K562 (cell line): Measurements from ENCODE around the gene JAKMIP1. TPM values are rescaled to one million over a fixed set of nuclear protein-coding genes. Genes with fewer than 3 reads are reported as not detected.

ENCODE experiments used
- ATAC-seq: fragments of 200-7000 bp; cut with Tn5 transposase; 3 replicates; pipeline ENCODE4 v1.9.1; 2020; ENCODE audit warnings: moderate library complexity
- BruUV-seq: library from RNA; stranded (reverse); fragments of 400-500 nt; replicated peaks from 2 replicates; lab custom pipeline; 2021; lab: Mats Ljungman, UMichigan
- CTCF ChIA-PET: fragments of 300-600 bp; formaldehyde crosslinking; extraction: SDS; loops from one replicate; lab custom pipeline; 2021; ENCODE audit warnings: low intra/inter-chr PET ratio; lab: Yijun Ruan, JAX
- POLR2A ChIA-PET: fragments of 300-600, 350-650 bp; sonication (Branson Sonifier 250); formaldehyde crosslinking; extraction: SDS; loops from one replicate; lab custom pipeline; 2021; ENCODE audit warnings: antibody characterized with exemption, inconsistent platforms; lab: Yijun Ruan, JAX
- DNase-seq, 4 experiments: peaks; one replicate each; pipeline versions ENCODE4 v3.0.0 to v3.0.0-alpha.2; 2011 to 2018; ENCODE audit warnings: low spot score in 3 of 4, mixed read lengths in 3 of 4; ENCODE audit errors: extremely low read depth in 1 of 4
- FAIRE-seq: peaks from 2 replicates; lab custom pipeline; 2011; peaks lifted over from hg19 to GRCh38; lab: Jason Lieb, UNC
- H2AFZ ChIP-seq: 2 replicates; pipeline ENCODE4 v1.6.0; 2011; ENCODE audit warnings: low read depth, low read length, control low read depth, inconsistent platforms
- H3K27ac ChIP-seq: fragments of 200-600 bp; 3 replicates; pipeline ENCODE4 v1.8.0; 2011; ENCODE audit warnings: low read depth, mild to moderate bottlenecking, control low read depth, inconsistent platforms, low read length, moderate library complexity, mixed read lengths; ENCODE audit errors: extremely low read depth
- H3K27me3 ChIP-seq, 2 experiments: fragments of 300-600 bp in 1 of 2; 2 replicates in 1 of 2; 3 replicates in 1 of 2; pipeline versions ENCODE4 v1.6.0 to v1.8.0; 2011; ENCODE audit warnings: inconsistent platforms in 2 of 2, low read length in 2 of 2, mild to moderate bottlenecking in 1 of 2, mixed read lengths in 1 of 2, moderate library complexity in 1 of 2; ENCODE audit not compliant: control insufficient read depth in 2 of 2, insufficient read depth in 2 of 2
- H3K36me3 ChIP-seq: fragments of 300-600 bp; 3 replicates; pipeline ENCODE4 v1.8.0; 2011; ENCODE audit warnings: mild to moderate bottlenecking, low read length, inconsistent platforms; ENCODE audit not compliant: control insufficient read depth, insufficient read depth
- H3K4me1 ChIP-seq, 2 experiments: fragments of 200-600 bp in 1 of 2; replicated peaks in 1 of 2; 2 replicates in 1 of 2; 3 replicates in 1 of 2; pipeline versions ENCODE4 v1.5.1 to v1.8.0; 2011; ENCODE audit warnings: inconsistent platforms in 2 of 2, low read length in 2 of 2, mild to moderate bottlenecking in 1 of 2, mixed read lengths in 1 of 2, moderate library complexity in 1 of 2; ENCODE audit not compliant: control insufficient read depth in 2 of 2, insufficient read depth in 2 of 2
- H3K4me2 ChIP-seq: 2 replicates; pipeline ENCODE4 v1.6.1; 2011; ENCODE audit warnings: low read length, control low read depth, inconsistent platforms, mixed read lengths; ENCODE audit not compliant: insufficient read depth
- H3K4me3 ChIP-seq: fragments of 200-600 bp; sonication (generic), shearing (Covaris generic); 2 replicates; pipeline ENCODE4 v1.5.1; 2016; ENCODE audit warnings: control low read depth, inconsistent platforms
- H3K79me2 ChIP-seq: fragments of 200-600 bp; 3 replicates; pipeline ENCODE4 v1.8.0; 2011; ENCODE audit warnings: low read length, inconsistent platforms; ENCODE audit not compliant: control insufficient read depth, insufficient read depth
- H3K9ac ChIP-seq, 2 experiments: 2 replicates each; pipeline versions ENCODE4 v1.6.0 to v1.6.1; 2011; ENCODE audit warnings: low read depth in 2 of 2, low read length in 2 of 2, control low read depth in 1 of 2, inconsistent platforms in 1 of 2, mild to moderate bottlenecking in 1 of 2, mixed read lengths in 1 of 2; ENCODE audit not compliant: insufficient read depth in 1 of 2
- H3K9me1 ChIP-seq: one replicate; pipeline ENCODE4 v1.6.0; 2011; ENCODE audit warnings: inconsistent platforms, mild to moderate bottlenecking, low read length, moderate library complexity; ENCODE audit not compliant: control insufficient read depth, insufficient read depth
- H3K9me3 ChIP-seq: replicated peaks from 2 replicates; pipeline ENCODE4 v1.5.1; 2011; ENCODE audit warnings: low read depth, low read length, inconsistent platforms; ENCODE audit not compliant: control insufficient read depth, insufficient read depth
- H4K20me1 ChIP-seq: replicated peaks from 2 replicates; pipeline ENCODE4 v1.6.1; 2011; ENCODE audit warnings: low read length, inconsistent platforms, mixed read lengths; ENCODE audit not compliant: control insufficient read depth, insufficient read depth
- COPS2 ChIP-seq: fragments of 450-650 bp; conservative IDR thresholded peaks from 2 replicates; pipeline ENCODE4 v1.6.1; 2016; ENCODE audit warnings: mild to moderate bottlenecking, moderate library complexity
- ETV1 ChIP-seq: fragments of 450-650 bp; conservative IDR thresholded peaks from 2 replicates; pipeline ENCODE4 v1.6.1; 2016; ENCODE audit warnings: missing genetic modification characterization, control low read depth, low read depth, missing compliant biosample characterization
- NCOA4 ChIP-seq: fragments of 450-650 bp; IDR thresholded peaks from 2 replicates; pipeline ENCODE4 v1.6.1; 2018; ENCODE audit warnings: mild to moderate bottlenecking; ENCODE audit not compliant: partially characterized antibody
- SLC30A9 ChIP-seq: fragments of 250-450 bp; sonication (Bioruptor Pico); IDR thresholded peaks from 2 replicates; pipeline ENCODE4 v1.8.0; 2022; ENCODE audit warnings: mild to moderate bottlenecking, moderate library complexity
- SRSF3 ChIP-seq: fragments of 200-400 bp; formaldehyde crosslinking; IDR thresholded peaks from 2 replicates; pipeline ENCODE4 v1.6.1; 2016; ENCODE audit warnings: mild to moderate bottlenecking, low read length, moderate library complexity; ENCODE audit not compliant: insufficient read depth
- ZNF274 ChIP-seq: IDR thresholded peaks from 2 replicates; pipeline ENCODE4 v1.6.1; 2011; ENCODE audit warnings: low read depth, mild to moderate bottlenecking, low read length, moderate library complexity, borderline replicate concordance
- ZNF431 ChIP-seq: sonication (generic); formaldehyde crosslinking; IDR thresholded peaks from 2 replicates; pipeline ENCODE4 v1.8.0; 2022; ENCODE audit warnings: mild to moderate bottlenecking, missing genetic modification reagents
- WGBS: fragments of 100-300 bp; shearing (Covaris generic); methylation state at CpG from one replicate; pipeline ENCODE4 v1.1.6; 2016; ENCODE audit warnings: low coverage, mixed read lengths; ENCODE audit not compliant: insufficient coverage; ENCODE audit errors: missing lambda C conversion rate; 5-methylcytosine and 5-hydroxymethylcytosine counted together
- in situ Hi-C: fragments of 300-500 bp; cut with MboI; formaldehyde crosslinking; loops from 4 replicates; pipeline ENCODE4 v1.15.0; 2018; ENCODE audit warnings: inconsistent platforms, mixed read lengths
- intact Hi-C: fragments of 100-400 bp; cut with micrococcal nuclease; formaldehyde crosslinking; loops from 2 replicates; pipeline ENCODE4 v1.14.2; 2022
- polyA plus RNA-seq, 8 experiments: library from polyadenylated mRNA; depleted of rRNA in 4 of 8; stranded (reverse) in 5 of 8; unstranded in 3 of 8; fragments of >200 nt; fragmentation: Nextera tagmentation in 2 of 8; fragmentation: Illumina TruSeq in 1 of 8; extraction: Ambion mirVana in 2 of 8; extraction: Trizol in 1 of 8; gene quantifications; 2 replicates each; pipeline versions ENCODE4 v1.2.1 to v1.2.3, GENCODE V29; 2011 to 2014; ENCODE audit warnings: inconsistent platforms in 1 of 8, missing spikeins in 1 of 8
- total RNA-seq, 7 experiments: library from RNA; depleted of rRNA in 6 of 7; stranded (reverse); fragments of >200 nt in 6 of 7; fragmentation: Illumina TruSeq in 2 of 7; extraction: Trizol in 2 of 7; gene quantifications; 2 replicates each; pipeline versions ENCODE4 v1.2.1 to v1.2.3, GENCODE V29; 2011 to 2021; ENCODE audit warnings: low replicate concordance in 1 of 7
- TF ChIP-seq, protein P1 (sequence below): fragments of 250-450 bp; sonication (Bioruptor Pico); IDR thresholded peaks from 2 replicates; pipeline ENCODE4 v1.4.0; 2020; ENCODE audit warnings: mild to moderate bottlenecking, moderate library complexity

Gene JAKMIP1
- total and polyA plus RNA-seq, 9 of the 15 experiments (the other 6 are each of a cell fraction or from before 2014, with no cell fraction given) = not detected

DNA sequence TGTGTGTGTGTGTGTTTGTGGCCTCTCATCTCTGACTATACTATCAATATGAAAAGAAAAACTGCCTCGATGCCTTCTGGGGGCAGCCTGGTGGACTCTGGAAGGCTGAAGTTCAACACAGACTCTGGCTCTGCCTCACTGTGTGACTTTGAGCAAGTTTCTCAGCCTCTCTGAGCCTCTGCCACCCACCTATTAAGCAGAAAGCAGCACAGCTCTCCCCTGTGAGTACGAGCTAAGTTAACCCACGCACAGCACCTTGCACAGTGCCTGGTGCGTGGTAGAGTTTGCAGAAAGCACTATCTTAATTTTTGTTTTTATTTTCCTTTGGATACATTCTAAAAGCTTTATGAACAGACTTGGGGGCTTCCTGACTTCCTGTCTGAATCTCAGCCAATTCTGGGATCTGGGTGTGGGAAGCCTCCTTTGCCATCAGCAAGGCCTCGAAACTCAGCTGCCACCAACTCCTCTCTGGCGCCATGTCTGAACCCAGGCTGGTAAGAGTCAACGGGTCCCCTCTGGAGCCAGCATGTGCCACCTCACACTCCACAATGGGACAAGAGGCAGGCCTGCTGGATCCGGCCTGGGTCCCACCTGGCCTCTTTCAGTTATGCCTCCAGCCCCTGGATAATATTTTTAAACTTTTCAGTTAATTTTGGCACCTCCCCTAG lies 57.3 kb downstream of the JAKMIP1 start (continued):
- TF ChIP-seq ZNF274 = no peak

DNA sequence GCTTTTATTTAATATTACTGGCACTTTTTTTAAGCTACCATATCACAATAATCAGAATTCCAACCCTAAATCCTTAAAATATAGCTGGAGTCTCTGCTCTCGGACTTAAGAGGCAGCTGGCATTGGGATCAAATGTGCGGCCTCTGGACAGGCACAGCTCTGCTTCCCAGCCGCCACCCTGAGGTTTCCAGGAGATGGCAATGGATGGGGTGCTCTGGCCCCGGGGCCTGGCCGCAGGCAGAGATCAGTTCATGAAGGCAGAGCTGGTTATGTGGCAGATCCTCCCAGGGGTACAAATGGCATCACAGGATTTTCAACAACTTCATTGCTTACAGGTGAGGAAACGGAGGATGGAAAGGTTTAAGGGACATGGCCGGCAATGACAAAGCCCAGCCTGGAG lies 57.8 kb downstream of the JAKMIP1 start:
- H3K4me3 ChIP-seq = no peak overlapping the region
- CTCF ChIA-PET = no interaction called here
- H3K4me1 ChIP-seq = no peaks in the 10 kb centered on the region; a peak in 1 of 5 replicates
- BruUV-seq = no TSS peak
- in situ Hi-C loops (no loop called here), intact Hi-C loops (no loop called here)
- no peak overlapping the region for H2AFZ ChIP-seq
- no peak overlapping the region for H3K27ac ChIP-seq
- peaks cover 0 to 5% of the 10 kb centered on the region in 2 experiments; a peak in 1 of 5 replicates for H3K27me3 ChIP-seq
- POLR2A ChIA-PET = no interaction called here
- H4K20me1 ChIP-seq = no peaks in the 10 kb centered on the region
- TF ChIP-seq ETV1 (tag) = no peak
- TF ChIP-seq ZNF431 = no peak
- no peak for TF ChIP-seq SLC30A9 (CRISPR knock-in tag)
- TF ChIP-seq, protein P1, sequence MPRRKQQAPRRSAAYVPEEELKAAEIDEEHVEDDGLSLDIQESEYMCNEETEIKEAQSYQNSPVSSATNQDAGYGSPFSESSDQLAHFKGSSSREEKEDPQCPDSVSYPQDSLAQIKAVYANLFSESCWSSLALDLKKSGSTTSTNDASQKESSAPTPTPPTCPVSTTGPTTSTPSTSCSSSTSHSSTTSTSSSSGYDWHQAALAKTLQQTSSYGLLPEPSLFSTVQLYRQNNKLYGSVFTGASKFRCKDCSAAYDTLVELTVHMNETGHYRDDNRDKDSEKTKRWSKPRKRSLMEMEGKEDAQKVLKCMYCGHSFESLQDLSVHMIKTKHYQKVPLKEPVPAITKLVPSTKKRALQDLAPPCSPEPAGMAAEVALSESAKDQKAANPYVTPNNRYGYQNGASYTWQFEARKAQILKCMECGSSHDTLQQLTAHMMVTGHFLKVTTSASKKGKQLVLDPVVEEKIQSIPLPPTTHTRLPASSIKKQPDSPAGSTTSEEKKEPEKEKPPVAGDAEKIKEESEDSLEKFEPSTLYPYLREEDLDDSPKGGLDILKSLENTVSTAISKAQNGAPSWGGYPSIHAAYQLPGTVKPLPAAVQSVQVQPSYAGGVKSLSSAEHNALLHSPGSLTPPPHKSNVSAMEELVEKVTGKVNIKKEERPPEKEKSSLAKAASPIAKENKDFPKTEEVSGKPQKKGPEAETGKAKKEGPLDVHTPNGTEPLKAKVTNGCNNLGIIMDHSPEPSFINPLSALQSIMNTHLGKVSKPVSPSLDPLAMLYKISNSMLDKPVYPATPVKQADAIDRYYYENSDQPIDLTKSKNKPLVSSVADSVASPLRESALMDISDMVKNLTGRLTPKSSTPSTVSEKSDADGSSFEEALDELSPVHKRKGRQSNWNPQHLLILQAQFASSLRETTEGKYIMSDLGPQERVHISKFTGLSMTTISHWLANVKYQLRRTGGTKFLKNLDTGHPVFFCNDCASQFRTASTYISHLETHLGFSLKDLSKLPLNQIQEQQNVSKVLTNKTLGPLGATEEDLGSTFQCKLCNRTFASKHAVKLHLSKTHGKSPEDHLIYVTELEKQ (CRISPR knock-in tag) = no peak
- TF ChIP-seq COPS2 = no peak
- TF ChIP-seq SRSF3 = no peak
- no peak for TF ChIP-seq NCOA4
- no peak for ATAC-seq
- no peaks in the 10 kb centered on the region for H3K9me3 ChIP-seq
- H3K36me3 ChIP-seq = no peaks in the 10 kb centered on the region
- H3K9me1 ChIP-seq = no peaks in the 10 kb centered on the region
- WGBS = 0% methylated on average over 7 of the region's 7 CpGs
- no peak for FAIRE-seq
- no peak overlapping the region for H3K4me2 ChIP-seq
- no peak overlapping the region for H3K9ac ChIP-seq
- H3K79me2 ChIP-seq = no peaks in the 10 kb centered on the region
- no peak for DNase-seq
